Measurements from ENCODE around the gene CSMD2.

DNA sequence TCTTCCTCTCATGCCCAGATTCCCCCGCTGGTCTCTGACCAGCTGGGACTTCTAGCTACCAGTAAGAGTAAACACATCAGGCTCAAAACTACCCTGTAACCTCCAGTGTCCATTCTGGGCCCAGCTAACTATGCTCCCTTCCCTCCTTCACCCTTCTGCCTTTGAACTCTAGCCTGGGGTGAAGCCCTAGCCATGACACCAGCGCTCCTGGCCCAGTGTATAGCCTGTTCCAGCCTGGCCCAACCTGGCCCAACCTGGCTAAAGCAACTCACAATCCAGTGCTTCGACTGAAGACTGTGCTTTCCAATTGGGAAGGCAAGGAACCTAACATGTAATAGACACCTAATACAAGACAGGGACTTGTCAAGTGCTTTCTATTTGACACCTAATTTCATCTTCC is 27.6 kb downstream of the CSMD2 start:
- no peak for TF ChIP-seq SIN3A (IDR thresholded peaks at IDR 0.05; ENCODE audit: borderline replicate concordance, insufficient read depth, low read length)
- no peak for TF ChIP-seq FOXP2 (optimal IDR thresholded peaks at IDR 0.05; ENCODE audit: borderline replicate concordance, extremely low read depth, extremely low read length, insufficient read depth)
- TF ChIP-seq TAF1 (IDR thresholded peaks at IDR 0.05; ENCODE audit: borderline replicate concordance, insufficient read depth, low read length): no peak
- TF ChIP-seq, protein P1, sequence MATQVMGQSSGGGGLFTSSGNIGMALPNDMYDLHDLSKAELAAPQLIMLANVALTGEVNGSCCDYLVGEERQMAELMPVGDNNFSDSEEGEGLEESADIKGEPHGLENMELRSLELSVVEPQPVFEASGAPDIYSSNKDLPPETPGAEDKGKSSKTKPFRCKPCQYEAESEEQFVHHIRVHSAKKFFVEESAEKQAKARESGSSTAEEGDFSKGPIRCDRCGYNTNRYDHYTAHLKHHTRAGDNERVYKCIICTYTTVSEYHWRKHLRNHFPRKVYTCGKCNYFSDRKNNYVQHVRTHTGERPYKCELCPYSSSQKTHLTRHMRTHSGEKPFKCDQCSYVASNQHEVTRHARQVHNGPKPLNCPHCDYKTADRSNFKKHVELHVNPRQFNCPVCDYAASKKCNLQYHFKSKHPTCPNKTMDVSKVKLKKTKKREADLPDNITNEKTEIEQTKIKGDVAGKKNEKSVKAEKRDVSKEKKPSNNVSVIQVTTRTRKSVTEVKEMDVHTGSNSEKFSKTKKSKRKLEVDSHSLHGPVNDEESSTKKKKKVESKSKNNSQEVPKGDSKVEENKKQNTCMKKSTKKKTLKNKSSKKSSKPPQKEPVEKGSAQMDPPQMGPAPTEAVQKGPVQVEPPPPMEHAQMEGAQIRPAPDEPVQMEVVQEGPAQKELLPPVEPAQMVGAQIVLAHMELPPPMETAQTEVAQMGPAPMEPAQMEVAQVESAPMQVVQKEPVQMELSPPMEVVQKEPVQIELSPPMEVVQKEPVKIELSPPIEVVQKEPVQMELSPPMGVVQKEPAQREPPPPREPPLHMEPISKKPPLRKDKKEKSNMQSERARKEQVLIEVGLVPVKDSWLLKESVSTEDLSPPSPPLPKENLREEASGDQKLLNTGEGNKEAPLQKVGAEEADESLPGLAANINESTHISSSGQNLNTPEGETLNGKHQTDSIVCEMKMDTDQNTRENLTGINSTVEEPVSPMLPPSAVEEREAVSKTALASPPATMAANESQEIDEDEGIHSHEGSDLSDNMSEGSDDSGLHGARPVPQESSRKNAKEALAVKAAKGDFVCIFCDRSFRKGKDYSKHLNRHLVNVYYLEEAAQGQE (IDR thresholded peaks at IDR 0.05; ENCODE audit: insufficient read depth in 1 of 2, low read depth in 2 of 2, low read length in 2 of 2): no peak
- TF ChIP-seq POLR2AphosphoS5 (IDR thresholded peaks at IDR 0.05; ENCODE audit: low read depth, low read length): no peak

Data from PFSK-1 (cell line).